KMS-11 (cell line): Measurements from ENCODE around the gene COX10.

Source experiments
- H2AFZ ChIP-seq: fragments of 200-600 bp; sonication (generic); 2 replicates; pipeline ENCODE4 v1.6.1; 2016; ENCODE audit warnings: antibody characterized with exemption, mixed run types, low read depth
- H3K27ac ChIP-seq: fragments of 200-600 bp; sonication (generic); 2 replicates; pipeline ENCODE4 v1.6.1; 2016; ENCODE audit warnings: mild to moderate bottlenecking, mixed run types
- H3K27me3 ChIP-seq: fragments of 200-600 bp; sonication (generic); 2 replicates; pipeline ENCODE4 v1.6.1; 2017; ENCODE audit warnings: mild to moderate bottlenecking, low read depth, mixed run types, moderate library complexity; ENCODE audit not compliant: insufficient read depth
- H3K36me3 ChIP-seq: fragments of 200-600 bp; sonication (generic); 2 replicates; pipeline ENCODE4 v1.6.1; 2017; ENCODE audit warnings: mild to moderate bottlenecking, mixed run types; ENCODE audit not compliant: insufficient read depth
- H3K4me1 ChIP-seq: fragments of 200-600 bp; sonication (generic); 2 replicates; pipeline ENCODE4 v1.6.1; 2016; ENCODE audit warnings: mild to moderate bottlenecking, low read depth, mixed run types; ENCODE audit not compliant: poor library complexity, severe bottlenecking
- H3K4me2 ChIP-seq: fragments of 200-600 bp; sonication (generic); 2 replicates; pipeline ENCODE4 v1.7.0; 2016; ENCODE audit warnings: mild to moderate bottlenecking, mixed run types
- H3K4me3 ChIP-seq: fragments of 200-600 bp; sonication (generic); IDR thresholded peaks from 2 replicates; pipeline ENCODE4 v1.6.1; 2017; ENCODE audit warnings: low read depth, low read length, mixed read lengths; ENCODE audit not compliant: insufficient read depth
- H3K79me2 ChIP-seq: fragments of 200-600 bp; sonication (generic); 2 replicates; pipeline ENCODE4 v1.6.1; 2016; ENCODE audit warnings: low read depth, mixed run types; ENCODE audit not compliant: insufficient read depth
- H3K9ac ChIP-seq: fragments of 200-600 bp; sonication (generic); 2 replicates; pipeline ENCODE4 v1.6.1; 2016; ENCODE audit warnings: mild to moderate bottlenecking, mixed run types
- H4K20me1 ChIP-seq: fragments of 200-600 bp; sonication (generic); 2 replicates; pipeline ENCODE4 v1.6.1; 2016; ENCODE audit warnings: mild to moderate bottlenecking, mixed run types; ENCODE audit not compliant: insufficient read depth
- CTCF ChIP-seq: fragments of 200-600 bp; sonication (generic); conservative IDR thresholded peaks from 2 replicates; pipeline ENCODE4 v1.6.1; 2017; ENCODE audit warnings: low read depth, mild to moderate bottlenecking, antibody characterized with exemption, low read length, moderate library complexity, mixed read lengths

Gene COX10

GRCh38 chr17:14046978-14047377 is 22.3 kb upstream of the COX10 start:
- Histone ChIP-seq H3K27ac (no peak overlapping the region), H2AFZ (no peak overlapping the region), H3K79me2 (no peaks in the 10 kb centered on the region), H3K4me2 (no peak overlapping the region), H3K4me3 (no peak overlapping the region), H3K9ac (no peak overlapping the region), H3K36me3 (no peaks in the 10 kb centered on the region), H4K20me1 (no peaks in the 10 kb centered on the region), H3K4me1 (no peaks in the 10 kb centered on the region), H3K27me3 (no peaks in the 10 kb centered on the region)
- TF ChIP-seq CTCF: no peak

GRCh38 chr17:14047591-14047990 is 21.7 kb upstream of the COX10 start:
- H3K4me2 ChIP-seq: no peak overlapping the region
- H4K20me1 ChIP-seq: no peaks in the 10 kb centered on the region
- no peak overlapping the region for H3K9ac ChIP-seq
- no peaks in the 10 kb centered on the region for H3K27me3 ChIP-seq
- no peak for TF ChIP-seq CTCF
- no peak overlapping the region for H3K4me3 ChIP-seq
- no peak overlapping the region for H2AFZ ChIP-seq
- H3K79me2 ChIP-seq: no peaks in the 10 kb centered on the region
- no peaks in the 10 kb centered on the region for H3K4me1 ChIP-seq
- no peak overlapping the region for H3K27ac ChIP-seq
- no peaks in the 10 kb centered on the region for H3K36me3 ChIP-seq

GRCh38 chr17:14048169-14048568 is 21.1 kb upstream of the COX10 start:
- H3K4me2 ChIP-seq: no peak overlapping the region
- H3K9ac ChIP-seq: no peak overlapping the region
- no peaks in the 10 kb centered on the region for H3K36me3 ChIP-seq
- H3K27me3 ChIP-seq: no peaks in the 10 kb centered on the region
- no peak overlapping the region for H2AFZ ChIP-seq
- H3K4me1 ChIP-seq: no peaks in the 10 kb centered on the region
- H3K79me2 ChIP-seq: no peaks in the 10 kb centered on the region
- no peaks in the 10 kb centered on the region for H4K20me1 ChIP-seq
- H3K27ac ChIP-seq: no peak overlapping the region
- no peak overlapping the region for H3K4me3 ChIP-seq
- no peak for TF ChIP-seq CTCF

- H2AFZ ChIP-seq: no peak overlapping the region
- no peak for TF ChIP-seq CTCF
- no peak overlapping the region for H3K4me2 ChIP-seq
- no peak overlapping the region for H3K9ac ChIP-seq
- no peaks in the 10 kb centered on the region for H3K27me3 ChIP-seq
- H4K20me1 ChIP-seq: no peaks in the 10 kb centered on the region
- no peaks in the 10 kb centered on the region for H3K36me3 ChIP-seq
- no peaks in the 10 kb centered on the region for H3K79me2 ChIP-seq
- H3K4me3 ChIP-seq: no peak overlapping the region
- H3K4me1 ChIP-seq: no peaks in the 10 kb centered on the region
- H3K27ac ChIP-seq: no peak overlapping the region
Observed at GRCh38 chr17:14050616-14051015, 18.7 kb upstream of the COX10 start.

- no peaks in the 10 kb centered on the region for H3K79me2 ChIP-seq
- no peaks in the 10 kb centered on the region for H3K36me3 ChIP-seq
- no peak overlapping the region for H3K9ac ChIP-seq
- TF ChIP-seq CTCF: no peak
- no peaks in the 10 kb centered on the region for H3K4me1 ChIP-seq
- no peaks in the 10 kb centered on the region for H3K27me3 ChIP-seq
- H3K27ac ChIP-seq: no peak overlapping the region
- no peak overlapping the region for H3K4me2 ChIP-seq
- H2AFZ ChIP-seq: no peak overlapping the region
- H4K20me1 ChIP-seq: no peaks in the 10 kb centered on the region
- no peak overlapping the region for H3K4me3 ChIP-seq
Observed at GRCh38 chr17:14051692-14052091, 17.6 kb upstream of the COX10 start.
